DOHH2 (cell line): ENCODE results near the gene OVCA2.

Experiments used
- H3F3A ChIP-seq: fragments of 200-600 bp; sonication (generic), shearing (Covaris generic); 2 replicates; pipeline ENCODE4 v1.6.0; 2016; ENCODE audit warnings: antibody characterized with exemption, mild to moderate bottlenecking; ENCODE audit not compliant: control insufficient read depth, insufficient read depth
- H3K27ac ChIP-seq: fragments of 200-600 bp; sonication (generic); 2 replicates; pipeline ENCODE4 v1.5.1; 2014; ENCODE audit warnings: low read depth, mild to moderate bottlenecking, low read length, moderate library complexity
- H3K27me3 ChIP-seq: fragments of 200-600 bp; sonication (generic); 2 replicates; pipeline ENCODE4 v1.6.1; 2014; ENCODE audit warnings: mild to moderate bottlenecking, low read length, mixed read lengths; ENCODE audit not compliant: control insufficient read depth
- H3K36me3 ChIP-seq: fragments of 200-600 bp; sonication (generic); 2 replicates; pipeline ENCODE4 v1.6.1; 2014; ENCODE audit warnings: mild to moderate bottlenecking, low read length, moderate library complexity, mixed read lengths; ENCODE audit not compliant: control insufficient read depth
- H3K4me1 ChIP-seq: fragments of 200-600 bp; sonication (generic); 2 replicates; pipeline ENCODE4 v1.6.1; 2014; ENCODE audit warnings: mild to moderate bottlenecking, low read length, mixed read lengths; ENCODE audit not compliant: control insufficient read depth
- H3K4me2 ChIP-seq: fragments of 200-600 bp; sonication (generic); 2 replicates; pipeline ENCODE4 v1.6.0; 2014; ENCODE audit warnings: mild to moderate bottlenecking, low read length, moderate library complexity
- H3K4me3 ChIP-seq: fragments of 200-600 bp; sonication (generic); 2 replicates; pipeline ENCODE4 v1.5.1; 2014; ENCODE audit warnings: mild to moderate bottlenecking, low read length, mixed read lengths
- H3K79me2 ChIP-seq: fragments of 200-600 bp; sonication (generic); 2 replicates; pipeline ENCODE4 v1.6.1; 2014; ENCODE audit warnings: mild to moderate bottlenecking, low read length, mixed read lengths; ENCODE audit not compliant: control insufficient read depth
- H3K9me2 ChIP-seq: fragments of 200-600 bp; sonication (generic); replicated peaks from 2 replicates; pipeline ENCODE4 v1.6.1; 2014; ENCODE audit warnings: mild to moderate bottlenecking, low read length, mixed read lengths; ENCODE audit not compliant: control insufficient read depth
- H3K9me3 ChIP-seq: fragments of 200-600 bp; sonication (generic); 2 replicates; pipeline ENCODE4 v1.6.1; 2014; ENCODE audit warnings: antibody characterized with exemption, low read length, mixed read lengths; ENCODE audit not compliant: control insufficient read depth, insufficient read depth
- H4K20me1 ChIP-seq: fragments of 200-600 bp; sonication (generic); 2 replicates; pipeline ENCODE4 v1.6.0; 2014; ENCODE audit warnings: low read depth, mild to moderate bottlenecking, antibody characterized with exemption, low read length, moderate library complexity; ENCODE audit not compliant: control insufficient read depth, insufficient read depth
- CTCF ChIP-seq: fragments of 200-600 bp; sonication (generic); IDR thresholded peaks from one replicate; pipeline ENCODE4 v1.5.1; 2014; ENCODE audit warnings: antibody characterized with exemption, mild to moderate bottlenecking, low read depth, low read length; ENCODE audit not compliant: poor library complexity, severe bottlenecking
- EZH2phosphoT487 ChIP-seq: fragments of 200-600 bp; sonication (generic); IDR thresholded peaks from 2 replicates; pipeline ENCODE4 v1.6.1; 2017; ENCODE audit warnings: borderline replicate concordance, mild to moderate bottlenecking, antibody characterized with exemption, low read length, moderate library complexity, mixed read lengths

OVCA2 gene

GRCh38 chr17:2025622-2026309 is 16.1 kb upstream of the OVCA2 start:
- Histone ChIP-seq H3K27me3 (peaks cover 53% of the 10 kb centered on the region), H3K36me3 (no peaks in the 10 kb centered on the region)

GRCh38 chr17:2027528-2028233 is 14.1 kb upstream of the OVCA2 start:
- Histone ChIP-seq H3K9me3 (no peaks in the 10 kb centered on the region), H3K4me2 (no peak overlapping the region), H3K79me2 (peaks cover 19% of the 10 kb centered on the region), H3K36me3 (no peaks in the 10 kb centered on the region), H3K4me3 (no peak overlapping the region), H4K20me1 (no peaks in the 10 kb centered on the region), H3K9me2 (no peaks in the 10 kb centered on the region), H3K27me3 (peaks cover 42% of the 10 kb centered on the region), H3F3A (no peaks in the 10 kb centered on the region), H3K27ac (no peak overlapping the region), H3K4me1 (peaks cover 20% of the 10 kb centered on the region)
- TF ChIP-seq CTCF (no peak), EZH2phosphoT487 (no peak)

More at GRCh38 chr17:2025622-2026309, 16.1 kb upstream of the OVCA2 start:
- Histone ChIP-seq H3K4me3 (peak overlapping the region; percentile 26; the same call in 1 of the 2 replicates), H3K79me2 (peaks cover 5% of the 10 kb centered on the region), H3K9me3 (no peaks in the 10 kb centered on the region), H3F3A (no peaks in the 10 kb centered on the region), H3K4me2 (peak overlapping the region; percentile 53), H4K20me1 (no peaks in the 10 kb centered on the region), H3K4me1 (peaks cover 15% of the 10 kb centered on the region), H3K9me2 (no peaks in the 10 kb centered on the region), H3K27ac (no peak overlapping the region)
- peak; percentile 35 for TF ChIP-seq CTCF
- no peak for TF ChIP-seq EZH2phosphoT487

GRCh38 chr17:2028234-2028614 is 13.6 kb upstream of the OVCA2 start:
- Histone ChIP-seq H3K4me2 (no peak overlapping the region), H3K9me3 (no peaks in the 10 kb centered on the region), H3K79me2 (peaks cover 19% of the 10 kb centered on the region), H3F3A (no peaks in the 10 kb centered on the region), H3K4me3 (no peak overlapping the region), H3K4me1 (peaks cover 20% of the 10 kb centered on the region), H4K20me1 (no peaks in the 10 kb centered on the region), H3K27me3 (peaks cover 37% of the 10 kb centered on the region), H3K36me3 (no peaks in the 10 kb centered on the region), H3K9me2 (no peaks in the 10 kb centered on the region), H3K27ac (no peak overlapping the region)
- no peak for TF ChIP-seq CTCF
- TF ChIP-seq EZH2phosphoT487, result no peak
